ENCODE measurements around the gene PHLPP1.

The PHLPP1 gene

DNA sequence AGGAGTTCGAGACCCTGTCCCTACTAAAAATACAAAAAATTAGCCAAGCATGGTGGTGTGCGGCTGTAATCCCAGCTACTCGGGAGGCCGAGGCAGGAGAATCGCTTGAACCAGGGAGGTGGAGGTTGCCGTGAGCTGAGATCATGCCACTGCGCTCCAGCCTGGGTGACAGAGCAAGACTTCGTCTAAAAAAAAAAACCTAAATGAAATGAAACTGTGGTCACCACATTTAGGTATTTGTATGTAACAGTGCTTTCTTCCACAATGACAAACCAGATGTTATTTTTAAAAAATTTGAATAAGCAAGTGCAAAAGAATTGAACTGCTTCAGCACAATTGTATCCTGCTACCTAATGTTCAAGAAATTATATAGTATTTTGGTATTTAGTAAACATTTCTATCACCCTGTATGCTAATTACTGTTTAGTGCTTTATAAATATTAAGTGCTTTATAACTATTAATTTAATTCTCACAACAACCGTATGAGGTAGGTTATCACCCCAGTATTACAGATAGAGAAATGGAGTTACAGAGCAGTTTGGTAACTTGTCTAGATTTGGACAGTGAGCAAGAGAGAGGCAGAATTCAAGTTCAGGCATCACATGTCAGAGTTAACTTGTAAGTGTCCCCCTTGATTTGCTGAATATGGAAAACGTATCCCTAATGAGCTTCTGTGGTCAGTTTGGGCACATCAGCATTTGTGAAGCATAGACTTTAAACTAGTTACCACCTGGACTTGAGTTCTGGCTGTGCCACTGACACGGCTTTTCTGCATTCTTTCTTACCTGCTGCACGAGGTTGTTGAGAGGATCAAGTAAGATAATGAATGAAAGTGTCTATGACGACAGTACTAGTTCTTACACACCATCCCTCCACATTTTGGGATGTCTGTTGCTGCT is 14.4 kb downstream of the PHLPP1 start:
- H3K4me1 ChIP-seq: no peaks in the 10 kb centered on the region
- TF ChIP-seq, protein P1, sequence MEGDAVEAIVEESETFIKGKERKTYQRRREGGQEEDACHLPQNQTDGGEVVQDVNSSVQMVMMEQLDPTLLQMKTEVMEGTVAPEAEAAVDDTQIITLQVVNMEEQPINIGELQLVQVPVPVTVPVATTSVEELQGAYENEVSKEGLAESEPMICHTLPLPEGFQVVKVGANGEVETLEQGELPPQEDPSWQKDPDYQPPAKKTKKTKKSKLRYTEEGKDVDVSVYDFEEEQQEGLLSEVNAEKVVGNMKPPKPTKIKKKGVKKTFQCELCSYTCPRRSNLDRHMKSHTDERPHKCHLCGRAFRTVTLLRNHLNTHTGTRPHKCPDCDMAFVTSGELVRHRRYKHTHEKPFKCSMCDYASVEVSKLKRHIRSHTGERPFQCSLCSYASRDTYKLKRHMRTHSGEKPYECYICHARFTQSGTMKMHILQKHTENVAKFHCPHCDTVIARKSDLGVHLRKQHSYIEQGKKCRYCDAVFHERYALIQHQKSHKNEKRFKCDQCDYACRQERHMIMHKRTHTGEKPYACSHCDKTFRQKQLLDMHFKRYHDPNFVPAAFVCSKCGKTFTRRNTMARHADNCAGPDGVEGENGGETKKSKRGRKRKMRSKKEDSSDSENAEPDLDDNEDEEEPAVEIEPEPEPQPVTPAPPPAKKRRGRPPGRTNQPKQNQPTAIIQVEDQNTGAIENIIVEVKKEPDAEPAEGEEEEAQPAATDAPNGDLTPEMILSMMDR (IDR thresholded peaks at IDR 0.05): no peak

DNA sequence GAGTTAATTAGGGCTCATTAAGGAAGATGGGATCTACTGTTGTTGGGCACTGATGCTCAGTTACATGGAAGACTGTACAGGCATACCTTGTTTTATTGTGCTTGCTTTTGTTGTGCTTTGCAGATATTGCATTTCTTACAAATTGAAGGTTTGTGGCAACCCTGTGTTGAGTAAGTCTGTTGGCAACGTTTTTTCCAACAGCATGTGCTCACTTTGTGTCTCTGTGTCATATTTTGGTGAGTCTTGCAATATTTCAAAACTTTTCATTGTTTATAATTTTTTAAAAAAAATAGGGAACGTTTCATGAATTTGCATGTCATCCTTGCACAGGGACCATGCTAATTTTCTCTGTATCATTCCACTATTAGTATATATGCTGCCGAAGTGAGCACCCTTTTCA is 15.6 kb downstream of the PHLPP1 start:
- TF ChIP-seq, protein P1 (IDR thresholded peaks at IDR 0.05): no peak
- no peaks in the 10 kb centered on the region for H3K36me3 ChIP-seq (ENCODE audit: control insufficient read depth, insufficient read depth, low read length)
- peaks cover 22% of the 10 kb centered on the region for H3K79me2 ChIP-seq
- H3K27me3 ChIP-seq (ENCODE audit: control insufficient read depth, insufficient read depth, low read length): no peaks in the 10 kb centered on the region
- no peak overlapping the region for H3K27ac ChIP-seq
- no peak overlapping the region for H3K4me3 ChIP-seq (ENCODE audit: low read depth, low read length)
- no peak overlapping the region for H3K4me2 ChIP-seq (ENCODE audit: low read length)
- no peaks in the 10 kb centered on the region for H3K9me3 ChIP-seq (ENCODE audit: control insufficient read depth, low read length)
- H3K4me1 ChIP-seq: no peaks in the 10 kb centered on the region
- no peak overlapping the region for H3K9ac ChIP-seq
- no peak overlapping the region for H2AFZ ChIP-seq

More for the DNA sequence above, 14.4 kb downstream of the PHLPP1 start:
- Histone ChIP-seq H3K4me3 (ENCODE audit: low read depth, low read length) (no peak overlapping the region), H3K4me2 (ENCODE audit: low read length) (no peak overlapping the region), H3K9ac (no peak overlapping the region), H3K79me2 (peaks cover 24% of the 10 kb centered on the region), H2AFZ (no peak overlapping the region), H3K27me3 (ENCODE audit: control insufficient read depth, insufficient read depth, low read length) (no peaks in the 10 kb centered on the region), H3K27ac (no peak overlapping the region), H3K36me3 (ENCODE audit: control insufficient read depth, insufficient read depth, low read length) (no peaks in the 10 kb centered on the region), H3K9me3 (ENCODE audit: control insufficient read depth, low read length) (no peaks in the 10 kb centered on the region)

DNA sequence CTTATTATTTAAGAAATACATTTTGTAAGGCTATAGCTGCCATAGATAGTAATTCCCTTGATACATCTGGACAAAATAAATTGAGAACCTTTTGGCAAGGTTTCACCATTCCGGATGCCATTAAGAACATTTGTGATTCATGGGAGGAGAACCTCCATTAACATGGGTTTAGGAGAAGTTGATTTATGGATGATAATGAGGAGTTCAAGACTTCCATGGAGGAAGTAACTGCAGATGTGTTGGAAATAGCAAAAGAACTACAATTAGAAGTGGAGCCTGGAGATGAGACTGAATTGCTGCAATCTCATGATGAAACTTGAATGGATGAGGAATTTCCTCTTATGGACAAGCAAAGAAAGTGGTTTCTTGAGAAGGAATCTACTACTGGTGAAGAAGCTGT is 17.3 kb downstream of the PHLPP1 start:
- Histone ChIP-seq H3K27me3 (ENCODE audit: control insufficient read depth, insufficient read depth, low read length) (no peaks in the 10 kb centered on the region), H3K4me1 (no peaks in the 10 kb centered on the region), H3K4me3 (ENCODE audit: low read depth, low read length) (no peak overlapping the region), H3K4me2 (ENCODE audit: low read length) (no peak overlapping the region), H3K36me3 (ENCODE audit: control insufficient read depth, insufficient read depth, low read length) (no peaks in the 10 kb centered on the region), H3K9me3 (ENCODE audit: control insufficient read depth, low read length) (no peaks in the 10 kb centered on the region), H3K9ac (no peak overlapping the region), H3K79me2 (peaks cover 27% of the 10 kb centered on the region), H3K27ac (no peak overlapping the region), H2AFZ (no peak overlapping the region)
- TF ChIP-seq, protein P1 (IDR thresholded peaks at IDR 0.05): no peak

DNA sequence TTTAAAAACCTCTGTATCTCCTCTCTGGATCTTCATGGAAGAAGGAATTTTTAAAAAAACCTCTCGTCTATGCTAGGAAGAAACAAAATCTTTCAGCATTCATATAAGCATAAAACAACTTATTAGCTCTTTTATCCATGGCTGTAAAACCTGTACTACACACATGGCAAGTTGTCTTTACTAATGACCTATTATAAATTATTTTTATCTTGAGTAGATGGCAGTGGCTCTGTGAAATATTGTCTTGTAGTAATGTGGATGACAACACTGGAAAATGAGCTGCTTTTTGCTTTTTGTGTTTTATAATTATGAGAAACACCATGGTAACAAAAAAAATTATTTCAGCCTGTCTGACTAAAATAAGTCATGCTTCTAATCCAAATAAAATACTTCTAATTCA is 18.9 kb downstream of the PHLPP1 start:
- H3K4me1 ChIP-seq: no peaks in the 10 kb centered on the region
- no peak overlapping the region for H2AFZ ChIP-seq
- no peaks in the 10 kb centered on the region for H3K27me3 ChIP-seq (ENCODE audit: control insufficient read depth, insufficient read depth, low read length)
- no peak overlapping the region for H3K4me2 ChIP-seq (ENCODE audit: low read length)
- H3K4me3 ChIP-seq (ENCODE audit: low read depth, low read length): no peak overlapping the region
- no peak overlapping the region for H3K27ac ChIP-seq
- H3K9ac ChIP-seq: no peak overlapping the region
- no peaks in the 10 kb centered on the region for H3K9me3 ChIP-seq (ENCODE audit: control insufficient read depth, low read length)
- TF ChIP-seq, protein P1 (IDR thresholded peaks at IDR 0.05): no peak
- H3K36me3 ChIP-seq (ENCODE audit: control insufficient read depth, insufficient read depth, low read length): no peaks in the 10 kb centered on the region
- H3K79me2 ChIP-seq: peaks cover 22% of the 10 kb centered on the region

DNA sequence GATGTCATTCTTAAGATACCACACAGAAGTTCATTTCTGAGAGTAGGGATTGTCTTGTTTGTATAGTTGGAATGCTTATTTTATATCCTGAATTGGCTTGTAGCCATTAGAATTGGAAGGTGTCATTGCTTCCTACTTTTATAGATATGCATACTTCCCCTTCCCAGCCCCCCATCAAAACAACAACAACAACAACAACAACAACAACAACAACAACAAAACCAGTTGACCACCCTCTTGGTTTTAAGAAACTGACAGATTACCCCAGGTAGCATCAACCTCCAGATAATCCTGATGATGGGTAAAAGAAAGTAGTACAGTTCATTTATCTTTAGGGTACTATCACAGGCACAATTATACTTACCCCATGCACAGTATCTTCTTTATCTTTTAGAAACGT is 20.0 kb downstream of the PHLPP1 start:
- H3K36me3 ChIP-seq (ENCODE audit: control insufficient read depth, insufficient read depth, low read length): no peaks in the 10 kb centered on the region
- H3K27ac ChIP-seq: no peak overlapping the region
- H3K4me2 ChIP-seq (ENCODE audit: low read length): no peak overlapping the region
- H3K27me3 ChIP-seq (ENCODE audit: control insufficient read depth, insufficient read depth, low read length): no peaks in the 10 kb centered on the region
- TF ChIP-seq, protein P1 (IDR thresholded peaks at IDR 0.05): no peak
- H3K9ac ChIP-seq: no peak overlapping the region
- H3K4me1 ChIP-seq: no peaks in the 10 kb centered on the region
- no peak overlapping the region for H2AFZ ChIP-seq
- no peak overlapping the region for H3K4me3 ChIP-seq (ENCODE audit: low read depth, low read length)
- peaks cover 20% of the 10 kb centered on the region for H3K79me2 ChIP-seq
- no peaks in the 10 kb centered on the region for H3K9me3 ChIP-seq (ENCODE audit: control insufficient read depth, low read length)
